ENCODE results near the gene GABARAPL2. TPM values are rescaled to one million over a fixed set of nuclear protein-coding genes. Genes with fewer than 3 reads are reported as not detected.
A peak's percentile ranks its signal among the peaks of the same experiment; 100 is the strongest.

Gene GABARAPL2
- total RNA-seq, 4 donors from 2014 or later, result 52.0 to 80.9 (median 61.9) TPM

- Histone ChIP-seq H3K4me3 (peak within 1 kb of the TSS; percentile 73 to 84 (median 78)), H3K27me3 (no peaks in the 10 kb centered on the region), H3K4me1 (peaks cover 0 to 13% (median 5%) of the 10 kb centered on the region in 4 donors), H3K36me3 (peaks cover 0 to 38% (median 0%) of the 10 kb centered on the region in 3 donors), H3K27ac (peak within 1 kb of the TSS; percentile 90 to 95 (median 93)), H3K9me3 (no peaks in the 10 kb centered on the region)
- DNase-seq, result peak; percentile 99 to 100 (median 99)
- TF ChIP-seq CTCF (IDR thresholded peaks at IDR 0.05) (no peak), POLR2A (IDR thresholded peaks at IDR 0.05) (peak; percentile 61 to 87)
Measured at GRCh38 chr16:75622761-75623605, 56.8 kb downstream of the GABARAPL2 start, which contains the start of gene ADAT1. ADAT1 (minus strand) TSS chr16:75623281; CDS start chr16:75620799, 2,482 bp downstream.

- no peak for DNase-seq
- Histone ChIP-seq H3K27me3 (no peaks in the 10 kb centered on the region), H3K9me3 (no peaks in the 10 kb centered on the region), H3K36me3 (peaks cover 0 to 44% (median 0%) of the 10 kb centered on the region in 3 donors), H3K4me1 (peaks cover 0 to 13% (median 5%) of the 10 kb centered on the region in 4 donors), H3K4me3 (no peak overlapping the region), H3K27ac (no peak overlapping the region)
- TF ChIP-seq CTCF (IDR thresholded peaks at IDR 0.05) (no peak), POLR2A (IDR thresholded peaks at IDR 0.05) (no peak)
Measured at GRCh38 chr16:75624921-75625334, 58.7 kb downstream of the GABARAPL2 start.

- no peak for DNase-seq
- Histone ChIP-seq H3K9me3 (no peaks in the 10 kb centered on the region), H3K27me3 (no peaks in the 10 kb centered on the region), H3K27ac (no peak overlapping the region), H3K4me3 (no peak overlapping the region), H3K36me3 (peaks cover 0 to 62% (median 0%) of the 10 kb centered on the region in 3 donors), H3K4me1 (peaks cover 0 to 6% (median 5%) of the 10 kb centered on the region in 4 donors)
- TF ChIP-seq CTCF (IDR thresholded peaks at IDR 0.05) (no peak), POLR2A (IDR thresholded peaks at IDR 0.05) (no peak)
Measured at GRCh38 chr16:75626806-75627205, 60.6 kb downstream of the GABARAPL2 start.

Other genes starting within 250 kb of the GABARAPL2 start
- 100 to 1,000 TPM; 125 to 205 (median 156) TPM for gene CFDP1, start 132.9 kb upstream of the GABARAPL2 start, total RNA-seq
- gene TMEM170A, start 101.7 kb upstream of the GABARAPL2 start, total RNA-seq, result 10 to 100 TPM; 37.1 to 95.1 (median 62.8) TPM
- 10 to 100 TPM in 3 of 4 donors, not detected in 1; 12.8 to 50.2 (median 22.3) TPM for gene CHST6, start 70.9 kb upstream of the GABARAPL2 start, total RNA-seq
- gene CHST5, start 30.3 kb upstream of the GABARAPL2 start, total RNA-seq, result 100 to 1,000 TPM in 1 of 4 donors, 10 to 100 TPM in 2, 1 to 10 TPM in 1; 5.8 to 160 (median 75.8) TPM
- 10 to 100 TPM in 1 of 4 donors, 1 to 10 TPM in 3; 3.3 to 17.9 (median 4.0) TPM for gene TMEM231, start 10.1 kb upstream of the GABARAPL2 start, total RNA-seq
- gene ADAT1, start 56.9 kb downstream of the GABARAPL2 start, total RNA-seq, result 10 to 100 TPM; 39.2 to 74.1 (median 66.6) TPM
- 10 to 100 TPM; 71.3 to 87.5 (median 82.7) TPM for gene KARS1, start 81.3 kb downstream of the GABARAPL2 start, total RNA-seq
- gene TERF2IP, start 81.4 kb downstream of the GABARAPL2 start, total RNA-seq, result 10 to 100 TPM; 28.9 to 31.0 (median 30.8) TPM
- not detected for gene CPHXL2, start 110.6 kb downstream of the GABARAPL2 start, total RNA-seq
- gene DUXB, start 135.1 kb downstream of the GABARAPL2 start, total RNA-seq, result not detected
- not detected for gene CPHXL, start 160.1 kb downstream of the GABARAPL2 start, total RNA-seq